IMR-90 (cell line): ENCODE results near the gene TNIP2. TPM values are rescaled to one million over a fixed set of nuclear protein-coding genes. Genes with fewer than 3 reads are reported as not detected.
"Not testable (repeated sequence)": the region's sequence is repeated elsewhere in the genome, so short reads cannot be mapped to it uniquely, and the experiment has no call there.

ENCODE experiments used
- ATAC-seq: fragments of 200-7000 bp; cut with Tn5 transposase; 2 replicates; pipeline ENCODE4 v1.9.1; 2020; ENCODE audit warnings: low read depth, mild to moderate bottlenecking, moderate library complexity
- BruUV-seq: library from RNA; stranded (reverse); fragments of 400-500 nt; replicated peaks from 2 replicates; lab custom pipeline; 2021; lab: Mats Ljungman, UMichigan
- CTCF ChIA-PET: fragments of 300-600 bp; formaldehyde crosslinking; extraction: SDS; loops from one replicate; lab custom pipeline; 2021; ENCODE audit warnings: antibody characterized with exemption; lab: Yijun Ruan, JAX
- POLR2A ChIA-PET: fragments of 300-600 bp; sonication (Branson Sonifier 250); formaldehyde crosslinking; loops from one replicate; lab custom pipeline; 2022; ENCODE audit warnings: antibody characterized with exemption; ENCODE audit not compliant: unreplicated experiment; lab: Charles Lee
- DNase-seq: peaks from one replicate; pipeline ENCODE4 v3.0.0; 2013
- H2AFZ ChIP-seq: replicated peaks from 2 replicates; pipeline ENCODE3; 2013; ENCODE audit warnings: low read length, mild to moderate bottlenecking; ENCODE audit not compliant: poor library complexity
- H2AK5ac ChIP-seq: 2 replicates; pipeline ENCODE4 v1.6.1; 2013; ENCODE audit warnings: low read depth, low read length, inconsistent platforms
- H2AK9ac ChIP-seq: replicated peaks from 2 replicates; pipeline ENCODE3; 2013; ENCODE audit warnings: mild to moderate bottlenecking, low read depth, low read length, moderate library complexity; ENCODE audit not compliant: poor library complexity
- H2BK120ac ChIP-seq: 2 replicates; pipeline ENCODE4 v1.6.1; 2013; ENCODE audit warnings: low read depth, low read length, inconsistent platforms
- H2BK15ac ChIP-seq: 3 replicates; pipeline ENCODE4 v1.6.1; 2013; ENCODE audit warnings: low read depth, low read length, inconsistent platforms
- H2BK20ac ChIP-seq: 2 replicates; pipeline ENCODE4 v1.6.1; 2013; ENCODE audit warnings: low read depth, mild to moderate bottlenecking, inconsistent platforms, low read length, moderate library complexity
- H2BK5ac ChIP-seq: 2 replicates; pipeline ENCODE4 v1.6.1; 2013; ENCODE audit warnings: mild to moderate bottlenecking, low read depth, low read length, inconsistent platforms; ENCODE audit not compliant: poor library complexity, severe bottlenecking
- H3K14ac ChIP-seq: replicated peaks from 2 replicates; pipeline ENCODE4 v1.6.1; 2013; ENCODE audit warnings: low read depth, low read length, inconsistent platforms
- H3K18ac ChIP-seq: 2 replicates; pipeline ENCODE4 v1.6.1; 2013; ENCODE audit warnings: low read depth, low read length, control low read depth
- H3K23ac ChIP-seq: 2 replicates; pipeline ENCODE4 v1.6.1; 2013; ENCODE audit warnings: low read depth, low read length, inconsistent platforms
- H3K27ac ChIP-seq: 2 replicates; pipeline ENCODE4 v1.5.1; 2013; ENCODE audit warnings: mild to moderate bottlenecking, control low read depth, low read length; ENCODE audit not compliant: insufficient read depth
- H3K27me3 ChIP-seq: 2 replicates; pipeline ENCODE4 v1.6.1; 2013; ENCODE audit warnings: low read length; ENCODE audit not compliant: control insufficient read depth, insufficient read depth
- H3K36me3 ChIP-seq: 2 replicates; pipeline ENCODE4 v1.6.1; 2013; ENCODE audit warnings: low read length, mixed read lengths; ENCODE audit not compliant: control insufficient read depth, insufficient read depth
- H3K4ac ChIP-seq: 2 replicates; pipeline ENCODE4 v1.6.1; 2013; ENCODE audit warnings: low read depth, low read length, inconsistent platforms
- H3K4me1 ChIP-seq: 2 replicates; pipeline ENCODE4 v1.6.1; 2013; ENCODE audit warnings: low read length, mixed read lengths; ENCODE audit not compliant: control insufficient read depth, insufficient read depth
- H3K4me2 ChIP-seq: 2 replicates; pipeline ENCODE4 v1.6.1; 2013; ENCODE audit warnings: low read depth, mild to moderate bottlenecking, control low read depth, low read length, moderate library complexity
- H3K4me3 ChIP-seq: 2 replicates; pipeline ENCODE4 v1.5.1; 2013; ENCODE audit warnings: low read depth, mild to moderate bottlenecking, control low read depth, low read length, moderate library complexity; ENCODE audit not compliant: insufficient read depth
- H3K56ac ChIP-seq: 2 replicates; pipeline ENCODE4 v1.6.1; 2013; ENCODE audit warnings: low read length, inconsistent platforms; ENCODE audit not compliant: insufficient read depth; ENCODE audit errors: extremely low read depth
- H3K79me1 ChIP-seq, 2 experiments: 2 replicates each; pipeline ENCODE4 v1.6.1; 2013; ENCODE audit warnings: low read length in 2 of 2, inconsistent platforms in 1 of 2, low read depth in 1 of 2
- H3K9ac ChIP-seq: 2 replicates; pipeline ENCODE4 v1.6.1; 2013; ENCODE audit warnings: low read depth, low read length, control low read depth
- H3K9me1 ChIP-seq: 2 replicates; pipeline ENCODE4 v1.6.1; 2013; ENCODE audit warnings: low read length, inconsistent platforms; ENCODE audit not compliant: insufficient read depth
- H3K9me3 ChIP-seq: 2 replicates; pipeline ENCODE4 v1.6.1; 2013; ENCODE audit warnings: low read length; ENCODE audit not compliant: control insufficient read depth, insufficient read depth
- H4K20me1 ChIP-seq: 2 replicates; pipeline ENCODE4 v1.6.1; 2013; ENCODE audit warnings: low read length, inconsistent platforms; ENCODE audit not compliant: insufficient read depth
- H4K5ac ChIP-seq: 2 replicates; pipeline ENCODE4 v1.6.1; 2013; ENCODE audit warnings: mild to moderate bottlenecking, low read depth, low read length, control low read depth
- H4K8ac ChIP-seq, 2 experiments: 2 replicates each; pipeline ENCODE4 v1.6.1; 2013; ENCODE audit warnings: low read depth in 2 of 2, low read length in 2 of 2, control low read depth in 1 of 2, inconsistent platforms in 1 of 2
- H4K91ac ChIP-seq: 2 replicates; pipeline ENCODE4 v1.6.1; 2013; ENCODE audit warnings: low read depth, low read length, inconsistent platforms; ENCODE audit not compliant: insufficient read depth
- WGBS, 2 experiments: methylation state at CpG; one replicate each; pipeline versions ENCODE4 v1.1.5 to v1.1.7; 2013; ENCODE audit warnings: missing lambda C conversion rate in 2 of 2; ENCODE audit not compliant: insufficient read length in 1 of 2; ENCODE audit errors: extremely low coverage in 2 of 2; 5-methylcytosine and 5-hydroxymethylcytosine counted together
- dilution Hi-C: fragments of 300-500 bp; cut with HindIII; formaldehyde crosslinking; loops from one replicate; pipeline ENCODE4 v1.14.3; 2018; ENCODE audit warnings: low sequenced_read_pairs; ENCODE audit not compliant: unreplicated experiment
- in situ Hi-C: fragments of 300-500 bp; cut with MboI; formaldehyde crosslinking; loops from 3 replicates; pipeline ENCODE4 v1.14.3; 2019; ENCODE audit warnings: low sequenced_read_pairs, inconsistent platforms, mixed read lengths
- intact Hi-C: fragments of 100-400 bp; cut with micrococcal nuclease; formaldehyde crosslinking; loops from 2 replicates; pipeline ENCODE4 v1.10.0; 2022
- polyA plus RNA-seq, 3 experiments: library from polyadenylated mRNA; depleted of rRNA; stranded (reverse); fragments of >200 nt; gene quantifications; 2 replicates each; pipeline ENCODE4 v1.2.3, GENCODE V29; 2012; ENCODE audit warnings: low replicate concordance in 1 of 3
- total RNA-seq: library from RNA; depleted of rRNA; stranded (reverse); fragments of >200 nt; gene quantifications from 2 replicates; pipeline ENCODE4 v1.2.3, GENCODE V29; 2012

TNIP2 gene
- total and polyA plus RNA-seq, 2 of the 4 experiments (the other 2 are of a cell fraction), result 33.3 to 38.5 TPM

GRCh38 chr4:2780643-2781042 lies 24.5 kb upstream of the TNIP2 start:
- H2AK5ac ChIP-seq, POLR2A ChIA-PET, H3K23ac ChIP-seq, in situ Hi-C loops, H3K4me3 ChIP-seq, H4K5ac ChIP-seq, BruUV-seq, dilution Hi-C loops, H3K9ac ChIP-seq, H3K4me1 ChIP-seq, H3K79me1 ChIP-seq, CTCF ChIA-PET, intact Hi-C loops, H2BK20ac ChIP-seq, H3K14ac ChIP-seq, H2BK120ac ChIP-seq, ATAC-seq, H4K8ac ChIP-seq, H3K56ac ChIP-seq, H3K27me3 ChIP-seq, H2BK15ac ChIP-seq, H3K36me3 ChIP-seq, H3K4ac ChIP-seq, H2BK5ac ChIP-seq, H4K20me1 ChIP-seq, H3K18ac ChIP-seq, DNase-seq, H3K27ac ChIP-seq, H3K9me1 ChIP-seq, H4K91ac ChIP-seq, H2AK9ac ChIP-seq, H2AFZ ChIP-seq, H3K4me2 ChIP-seq: not testable (repeated sequence)
- H3K9me3 ChIP-seq, result peaks cover 11% of the 10 kb centered on the region
- no CpG with 5 or more reads among the region's 5 CpGs for WGBS, 2 experiments
